Measurements from ENCODE around the gene TIMM8A. TPM values are rescaled to one million over a fixed set of nuclear protein-coding genes. Genes with fewer than 3 reads are reported as not detected.

The TIMM8A gene
- total and polyA plus RNA-seq, 4 donors: 4.6 to 11.9 (median 6.8) TPM

- Histone ChIP-seq H3K9ac (ENCODE audit: insufficient read depth in 1 of 2, low read length in 2 of 2) (peak within 1 kb of the TSS; percentile 87 to 91), H3K36me3 (ENCODE audit: control insufficient read depth in 4 of 4, insufficient read depth in 4 of 4, low read length in 4 of 4) (peaks cover 0 to 4% (median 0%) of the 10 kb centered on the region in 4 donors), H3K27me3 (ENCODE audit: control insufficient read depth in 3 of 3, insufficient read depth in 3 of 3, low read length in 2 of 3) (peaks cover 0 to 9% (median 0%) of the 10 kb centered on the region in 3 donors), H3K9me3 (ENCODE audit: control insufficient read depth in 4 of 4, insufficient read depth in 3 of 4, low read length in 3 of 4) (no peaks in the 10 kb centered on the region), H3K4me3 (peak within 1 kb of the TSS; percentile 60), H3K4me1 (ENCODE audit: control insufficient read depth in 5 of 5, insufficient read depth in 5 of 5, low read length in 5 of 5) (peaks cover 0 to 9% (median 0%) of the 10 kb centered on the region in 5 donors), H3K27ac (ENCODE audit: low read depth in 1 of 2, low read length in 1 of 2) (peak within 1 kb of the TSS; percentile 50 to 73)
- 0 to 33% methylated on average over 35 to 47 of the region's 47 CpGs for WGBS, 2 donors
- ATAC-seq (ENCODE audit: insufficient read depth, low FRiP score): peak; percentile 85
- DNase-seq: peak; percentile 91 to 96 (median 93)
- peak; percentile 39 for TF ChIP-seq CTCF (IDR thresholded peaks at IDR 0.05; ENCODE audit: control extremely low read depth, extremely low read depth)
These were observed 42.4 kb upstream of the TIMM8A start, which contains the start of gene RPL36A for GRCh38 chrX:101390664-101391525. RPL36A (plus strand) TSS chrX:101391011; CDS start chrX:101391044, 33 bp downstream.

- no peak for TF ChIP-seq CTCF (IDR thresholded peaks at IDR 0.05; ENCODE audit: control extremely low read depth, extremely low read depth)
- ATAC-seq (ENCODE audit: insufficient read depth, low FRiP score) (no peak), DNase-seq (no peak)
- Histone ChIP-seq H3K9ac (ENCODE audit: insufficient read depth in 1 of 2, low read length in 2 of 2) (no peak overlapping the region), H3K36me3 (ENCODE audit: control insufficient read depth in 4 of 4, insufficient read depth in 4 of 4, low read length in 4 of 4) (peaks cover 0 to 4% (median 0%) of the 10 kb centered on the region in 4 donors), H3K9me3 (ENCODE audit: control insufficient read depth in 4 of 4, insufficient read depth in 3 of 4, low read length in 3 of 4) (no peaks in the 10 kb centered on the region), H3K4me1 (ENCODE audit: control insufficient read depth in 5 of 5, insufficient read depth in 5 of 5, low read length in 5 of 5) (peaks cover 0 to 9% (median 0%) of the 10 kb centered on the region in 5 donors), H3K27ac (ENCODE audit: low read depth in 1 of 2, low read length in 1 of 2) (no peak overlapping the region), H3K4me3 (no peak overlapping the region), H3K27me3 (ENCODE audit: control insufficient read depth in 3 of 3, insufficient read depth in 3 of 3, low read length in 2 of 3) (peaks cover 0 to 9% (median 0%) of the 10 kb centered on the region in 3 donors)
- WGBS, 2 donors: 87 to 89% methylated on average over 3 of the region's 3 CpGs
These were observed 40.1 kb upstream of the TIMM8A start for GRCh38 chrX:101388604-101389003.

GRCh38 chrX:101386542-101386885 lies 38.0 kb upstream of the TIMM8A start:
- WGBS, 2 donors: 37 to 63% methylated on average over 6 of the region's 6 CpGs
- Histone ChIP-seq H3K9ac (ENCODE audit: insufficient read depth in 1 of 2, low read length in 2 of 2) (no peak overlapping the region), H3K9me3 (ENCODE audit: control insufficient read depth in 4 of 4, insufficient read depth in 3 of 4, low read length in 3 of 4) (no peaks in the 10 kb centered on the region), H3K36me3 (ENCODE audit: control insufficient read depth in 4 of 4, insufficient read depth in 4 of 4, low read length in 4 of 4) (no peaks in the 10 kb centered on the region), H3K4me3 (no peak overlapping the region), H3K27ac (ENCODE audit: low read depth in 1 of 2, low read length in 1 of 2) (no peak overlapping the region), H3K4me1 (ENCODE audit: control insufficient read depth in 5 of 5, insufficient read depth in 5 of 5, low read length in 5 of 5) (peaks cover 0 to 2% (median 0%) of the 10 kb centered on the region in 5 donors), H3K27me3 (ENCODE audit: control insufficient read depth in 3 of 3, insufficient read depth in 3 of 3, low read length in 2 of 3) (peaks cover 0 to 7% (median 0%) of the 10 kb centered on the region in 3 donors)
- DNase-seq (no peak), ATAC-seq (ENCODE audit: insufficient read depth, low FRiP score) (no peak)
- TF ChIP-seq CTCF (IDR thresholded peaks at IDR 0.05; ENCODE audit: control extremely low read depth, extremely low read depth): no peak

Data from lung (tissue), 12 donors.